Fibroblast of lung (primary cell): ENCODE measurements around the gene IGF1R. TPM values are rescaled to one million over a fixed set of nuclear protein-coding genes. Genes with fewer than 3 reads are reported as not detected.

Experiments used
- DNase-seq, 2 donors: peaks; one replicate each; pipeline versions ENCODE4 v3.0.0 to v3.0.0-alpha.2; 2010; ENCODE audit warnings: low read depth in 2 of 2
- H2AFZ ChIP-seq: 2 replicates; pipeline ENCODE4 v1.5.1; 2012; ENCODE audit warnings: low read length, control low read depth, inconsistent platforms
- H3K27ac ChIP-seq: 2 replicates; pipeline ENCODE4 v1.5.1; 2011; ENCODE audit warnings: low read length, control low read depth; ENCODE audit not compliant: insufficient read depth
- H3K27me3 ChIP-seq: 2 replicates; pipeline ENCODE4 v1.5.1; 2011; ENCODE audit warnings: mild to moderate bottlenecking, low read length; ENCODE audit not compliant: control insufficient read depth, insufficient read depth
- H3K36me3 ChIP-seq: 2 replicates; pipeline ENCODE4 v1.5.1; 2011; ENCODE audit warnings: low read length; ENCODE audit not compliant: control insufficient read depth, insufficient read depth
- H3K4me1 ChIP-seq: 2 replicates; pipeline ENCODE4 v1.5.1; 2011; ENCODE audit warnings: low read length; ENCODE audit not compliant: control insufficient read depth, insufficient read depth; ENCODE audit errors: extremely low read depth
- H3K4me2 ChIP-seq: 2 replicates; pipeline ENCODE4 v1.5.1; 2011; ENCODE audit warnings: low read length, control low read depth; ENCODE audit not compliant: insufficient read depth; ENCODE audit errors: extremely low read depth
- H3K4me3 ChIP-seq, 4 experiments: fragments of 200-600 bp in 1 of 4; sonication (generic) in 1 of 4; replicated peaks in 1 of 4; 2 replicates each; pipeline ENCODE4 v1.5.1; 2011 to 2016; ENCODE audit warnings: low read length in 4 of 4, low read depth in 3 of 4, mild to moderate bottlenecking in 3 of 4, control low read depth in 2 of 4, inconsistent platforms in 1 of 4, mixed read lengths in 1 of 4; ENCODE audit not compliant: insufficient read depth in 1 of 4; ENCODE audit errors: control extremely low read depth in 1 of 4
- H3K79me2 ChIP-seq: 2 replicates; pipeline ENCODE4 v1.5.1; 2012; ENCODE audit warnings: mild to moderate bottlenecking, low read length, inconsistent platforms; ENCODE audit not compliant: control insufficient read depth, insufficient read depth
- H3K9ac ChIP-seq: 2 replicates; pipeline ENCODE4 v1.5.1; 2011; ENCODE audit warnings: mild to moderate bottlenecking, low read length, control low read depth; ENCODE audit not compliant: insufficient read depth
- H3K9me3 ChIP-seq: 2 replicates; pipeline ENCODE4 v1.5.1; 2012; ENCODE audit warnings: low read depth, low read length; ENCODE audit not compliant: control insufficient read depth, insufficient read depth
- H4K20me1 ChIP-seq: 2 replicates; pipeline ENCODE4 v1.5.1; 2011; ENCODE audit warnings: low read length; ENCODE audit not compliant: control insufficient read depth, insufficient read depth; ENCODE audit errors: extremely low read depth
- EZH2 ChIP-seq: IDR thresholded peaks from 2 replicates; pipeline ENCODE4 v1.5.1; 2012; ENCODE audit warnings: low read length, control low read depth, mild to moderate bottlenecking; ENCODE audit errors: missing control alignments
- polyA plus RNA-seq, 2 donors: library from polyadenylated mRNA; depleted of rRNA in 1 of 2; stranded (reverse) in 1 of 2; unstranded in 1 of 2; fragments of >200 nt; gene quantifications; 2 replicates each; pipeline ENCODE4 v1.2.1, GENCODE V29; 2011 to 2012; ENCODE audit warnings: missing spikeins in 1 of 2
- total RNA-seq: library from RNA; depleted of rRNA; stranded (reverse); fragments of >200 nt; gene quantifications from 2 replicates; pipeline ENCODE4 v1.2.1, GENCODE V29; 2014
- TF ChIP-seq, protein P1 (sequence below), 2 donors: IDR thresholded peaks in 1 of 2; conservative IDR thresholded peaks in 1 of 2; 1 replicate in 1 of 2; 2 replicates in 1 of 2; pipeline ENCODE4 v1.5.1; 2011 to 2012; ENCODE audit warnings: low read length in 2 of 2, control low read depth in 1 of 2, inconsistent platforms in 1 of 2, low read depth in 1 of 2, mild to moderate bottlenecking in 1 of 2

The IGF1R gene
- total and polyA plus RNA-seq, 2 donors (not counting 1 experiment from before 2014, with no cell fraction given), result 14.6 to 28.6 TPM

DNA sequence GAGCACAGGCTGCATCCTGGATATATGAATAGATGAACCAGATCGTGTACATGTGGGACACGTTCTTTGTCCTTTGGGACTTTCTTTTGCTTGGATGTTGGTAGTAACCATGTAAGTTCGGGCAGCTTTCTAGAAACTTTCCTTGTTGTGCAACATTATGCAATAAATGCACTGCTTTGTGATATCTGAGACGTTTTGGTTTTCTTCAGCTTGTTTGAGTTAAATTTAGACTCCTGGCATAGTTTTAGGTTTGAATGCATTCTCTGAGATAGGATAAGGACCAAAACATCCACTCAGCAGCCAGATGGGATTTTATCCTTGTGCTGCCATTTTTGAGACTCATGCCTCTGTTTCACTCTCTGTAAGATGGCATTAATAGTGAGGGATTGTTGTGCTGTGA, 158.9 kb downstream of the IGF1R start:
- TF ChIP-seq, protein P1, sequence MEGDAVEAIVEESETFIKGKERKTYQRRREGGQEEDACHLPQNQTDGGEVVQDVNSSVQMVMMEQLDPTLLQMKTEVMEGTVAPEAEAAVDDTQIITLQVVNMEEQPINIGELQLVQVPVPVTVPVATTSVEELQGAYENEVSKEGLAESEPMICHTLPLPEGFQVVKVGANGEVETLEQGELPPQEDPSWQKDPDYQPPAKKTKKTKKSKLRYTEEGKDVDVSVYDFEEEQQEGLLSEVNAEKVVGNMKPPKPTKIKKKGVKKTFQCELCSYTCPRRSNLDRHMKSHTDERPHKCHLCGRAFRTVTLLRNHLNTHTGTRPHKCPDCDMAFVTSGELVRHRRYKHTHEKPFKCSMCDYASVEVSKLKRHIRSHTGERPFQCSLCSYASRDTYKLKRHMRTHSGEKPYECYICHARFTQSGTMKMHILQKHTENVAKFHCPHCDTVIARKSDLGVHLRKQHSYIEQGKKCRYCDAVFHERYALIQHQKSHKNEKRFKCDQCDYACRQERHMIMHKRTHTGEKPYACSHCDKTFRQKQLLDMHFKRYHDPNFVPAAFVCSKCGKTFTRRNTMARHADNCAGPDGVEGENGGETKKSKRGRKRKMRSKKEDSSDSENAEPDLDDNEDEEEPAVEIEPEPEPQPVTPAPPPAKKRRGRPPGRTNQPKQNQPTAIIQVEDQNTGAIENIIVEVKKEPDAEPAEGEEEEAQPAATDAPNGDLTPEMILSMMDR (conservative IDR thresholded peaks at IDR 0.05 in 1 of 2, IDR thresholded peaks at IDR 0.05 in 1 of 2; ENCODE audit: low read depth in 1 of 2, low read length in 2 of 2), result no peak
- TF ChIP-seq EZH2, result no peak
- H3K4me2 ChIP-seq, result peak overlapping the region; percentile 41
- no peak overlapping the region for H3K27ac ChIP-seq
- H3K4me1 ChIP-seq, result peaks cover 2% of the 10 kb centered on the region
- no peak overlapping the region for H2AFZ ChIP-seq
- no peak overlapping the region for H3K9ac ChIP-seq
- H3K27me3 ChIP-seq, result no peaks in the 10 kb centered on the region
- H4K20me1 ChIP-seq, result no peaks in the 10 kb centered on the region
- H3K9me3 ChIP-seq, result no peaks in the 10 kb centered on the region
- no peak overlapping the region for H3K4me3 ChIP-seq
- H3K79me2 ChIP-seq, result peaks cover 2% of the 10 kb centered on the region
- no peaks in the 10 kb centered on the region for H3K36me3 ChIP-seq
- peak; percentile 80 to 91 for DNase-seq

DNA sequence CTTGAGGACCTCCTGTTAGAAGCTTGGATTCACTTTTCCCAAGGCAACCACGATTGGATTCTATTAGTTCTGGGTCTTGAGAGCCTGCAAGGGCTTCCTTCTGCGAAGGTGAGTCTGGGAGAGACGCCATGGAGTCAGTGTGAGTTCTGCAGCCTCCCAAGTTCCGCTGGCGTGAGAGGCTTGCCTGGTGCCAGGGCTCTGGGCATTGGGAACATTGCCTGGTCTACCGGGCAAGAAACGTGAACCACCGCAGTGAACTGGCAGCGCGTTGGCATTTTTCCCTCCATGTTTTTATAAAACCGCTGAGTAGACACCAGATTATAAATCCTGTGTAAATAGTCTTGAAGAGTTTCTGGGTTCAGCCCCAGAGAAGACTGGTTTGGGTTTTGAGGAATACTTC, 160.9 kb downstream of the IGF1R start:
- Histone ChIP-seq H3K36me3 (no peaks in the 10 kb centered on the region), H3K27ac (no peak overlapping the region), H3K4me3 (no peak overlapping the region), H3K9ac (no peak overlapping the region), H3K4me1 (peaks cover 2% of the 10 kb centered on the region), H3K79me2 (no peaks in the 10 kb centered on the region), H3K4me2 (no peak overlapping the region), H2AFZ (no peak overlapping the region), H3K9me3 (no peaks in the 10 kb centered on the region), H3K27me3 (no peaks in the 10 kb centered on the region), H4K20me1 (no peaks in the 10 kb centered on the region)
- no peak for DNase-seq
- TF ChIP-seq, protein P1 (conservative IDR thresholded peaks at IDR 0.05 in 1 of 2, IDR thresholded peaks at IDR 0.05 in 1 of 2; ENCODE audit: low read depth in 1 of 2, low read length in 2 of 2), result no peak
- no peak for TF ChIP-seq EZH2

DNA sequence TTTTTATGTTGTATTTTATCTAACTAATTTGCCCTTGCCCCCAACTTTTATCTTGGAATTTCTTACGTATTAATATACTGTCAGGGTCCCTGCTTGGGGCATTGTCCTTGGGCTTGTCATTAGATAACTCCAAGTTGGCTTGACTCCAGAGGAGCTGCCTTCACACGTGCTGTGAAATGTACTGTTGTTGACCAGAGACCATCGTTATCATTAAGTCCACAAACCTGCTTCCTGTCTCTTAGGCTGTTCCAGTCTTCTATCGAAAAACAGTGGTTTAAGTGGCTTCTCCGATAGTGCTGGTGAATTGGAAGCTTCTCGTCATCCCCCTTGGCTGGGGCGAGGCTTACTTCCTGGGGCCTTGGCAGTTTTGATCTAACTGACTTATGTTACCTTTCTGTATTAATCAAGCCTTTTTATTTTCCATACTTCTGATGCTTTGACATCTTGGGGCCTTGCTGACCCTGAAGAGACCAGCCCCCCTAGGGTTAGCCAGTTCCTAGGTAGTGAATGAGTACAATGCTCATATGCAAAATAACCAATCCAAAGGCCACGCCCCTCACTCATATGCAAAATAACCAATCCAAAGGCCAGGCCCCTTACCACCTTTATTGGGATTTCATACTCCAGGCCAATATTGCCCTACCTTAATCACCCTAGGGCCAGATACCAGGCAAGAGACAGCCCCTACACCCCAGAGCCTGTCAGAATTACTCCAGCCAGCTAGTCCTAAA, 164.5 kb downstream of the IGF1R start:
- TF ChIP-seq, protein P1 (conservative IDR thresholded peaks at IDR 0.05 in 1 of 2, IDR thresholded peaks at IDR 0.05 in 1 of 2; ENCODE audit: low read depth in 1 of 2, low read length in 2 of 2), result no peak
- TF ChIP-seq EZH2, result no peak
- peaks cover 2% of the 10 kb centered on the region for H3K79me2 ChIP-seq
- H3K4me2 ChIP-seq, result no peak overlapping the region
- no peaks in the 10 kb centered on the region for H4K20me1 ChIP-seq
- no peak overlapping the region for H3K4me3 ChIP-seq
- H3K36me3 ChIP-seq, result no peaks in the 10 kb centered on the region
- no peaks in the 10 kb centered on the region for H3K9me3 ChIP-seq
- no peaks in the 10 kb centered on the region for H3K27me3 ChIP-seq
- H3K9ac ChIP-seq, result no peak overlapping the region
- H2AFZ ChIP-seq, result no peak overlapping the region
- H3K27ac ChIP-seq, result no peak overlapping the region
- no peaks in the 10 kb centered on the region for H3K4me1 ChIP-seq
- no peak for DNase-seq
